OCI-LY7 (cell line): ENCODE results near the gene ZNF691.

Experiments
- CTCF ChIP-seq: fragments of 200-600 bp; sonication (generic); conservative IDR thresholded peaks from 2 replicates; pipeline ENCODE4 v1.5.1; 2014; ENCODE audit warnings: mild to moderate bottlenecking, antibody characterized with exemption, low read length, moderate library complexity, mixed read lengths
- EZH2phosphoT487 ChIP-seq: fragments of 200-600 bp; sonication (generic); IDR thresholded peaks from 2 replicates; pipeline ENCODE4 v1.6.1; 2018; ENCODE audit warnings: low read depth, borderline replicate concordance, mild to moderate bottlenecking, mixed run types, antibody characterized with exemption, low read length, moderate library complexity, mixed read lengths

- TF ChIP-seq CTCF (no peak), EZH2phosphoT487 (no peak)
Measured at GRCh38 chr1:42849944-42850343, 3.5 kb downstream of the ZNF691 start.
